22Rv1 (cell line): ENCODE data around the gene SMTN.
A peak's percentile ranks its signal among the peaks of the same experiment; 100 is the strongest.

Source experiments
- H3K27ac ChIP-seq: fragments of 450-650 bp; 2 replicates; pipeline ENCODE4 v1.5.1; 2017
- CTCF ChIP-seq: fragments of 450-650 bp; IDR thresholded peaks from 2 replicates; pipeline ENCODE4 v1.5.1; 2017; ENCODE audit warnings: mild to moderate bottlenecking
- ZFX ChIP-seq: fragments of 450-650 bp; IDR thresholded peaks from 2 replicates; pipeline ENCODE4 v1.6.1; 2017; ENCODE audit warnings: antibody characterized with exemption, borderline replicate concordance

The SMTN gene

DNA sequence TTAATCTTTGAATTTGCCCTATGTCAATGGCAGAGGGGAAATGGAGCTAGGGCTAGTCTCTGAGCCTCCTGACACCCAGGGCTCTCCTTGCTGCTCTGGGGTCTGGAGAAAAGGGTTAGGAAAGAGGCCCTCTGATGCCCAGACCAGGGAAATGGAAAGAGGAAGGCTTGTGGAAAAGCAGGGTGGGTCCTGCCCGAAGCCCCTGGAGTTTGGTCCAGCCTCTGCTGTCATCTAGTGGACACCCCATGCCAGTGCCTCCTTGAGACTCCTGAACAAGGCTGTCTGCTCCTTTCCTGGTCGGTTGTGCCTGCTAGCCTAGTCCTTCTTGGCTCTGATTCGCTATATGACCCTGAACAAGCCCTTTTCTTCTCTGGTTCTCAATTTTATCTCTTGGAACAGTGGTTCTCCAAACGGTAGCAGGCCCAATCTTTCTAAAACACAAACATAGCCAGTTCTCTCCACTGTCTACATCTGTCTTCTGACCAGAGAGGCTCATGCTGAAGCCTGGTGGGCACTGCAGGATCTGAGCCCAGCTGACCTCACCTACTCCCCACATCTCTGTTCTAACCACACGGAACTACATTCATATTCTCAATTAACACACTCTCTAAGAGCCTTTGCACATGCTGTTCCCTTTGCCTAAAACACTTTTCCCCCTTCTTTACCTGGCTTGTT is 68.0 kb downstream of the SMTN start:
- peak overlapping the region; percentile 56 for H3K27ac ChIP-seq
- TF ChIP-seq ZFX (no peak), CTCF (peak; percentile 94)

DNA sequence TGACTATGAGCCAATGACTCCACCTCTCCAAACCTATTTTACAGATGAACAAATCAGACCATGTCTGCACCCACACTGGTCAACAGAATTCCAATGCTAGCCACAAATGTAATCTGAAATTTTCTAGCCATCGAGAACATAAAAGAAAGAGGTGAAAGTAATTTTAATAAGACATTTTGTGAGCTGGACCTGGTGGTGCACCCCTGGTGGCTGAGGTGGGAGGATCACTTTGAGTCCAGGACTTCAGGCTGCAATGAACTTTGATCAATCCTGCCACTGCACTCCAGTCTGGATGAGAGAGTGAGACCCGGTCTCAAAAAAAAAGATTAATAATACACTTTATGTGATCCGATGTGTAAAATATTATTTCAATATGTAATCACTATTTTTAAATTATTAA is 69.5 kb downstream of the SMTN start:
- H3K27ac ChIP-seq, result no peak overlapping the region
- no peak for TF ChIP-seq ZFX
- TF ChIP-seq CTCF, result peak; percentile 71

- TF ChIP-seq ZFX (no peak), CTCF (no peak)
- H3K27ac ChIP-seq, result no peak overlapping the region
Observed at GRCh38 chr22:31151872-31152271, 70.8 kb downstream of the SMTN start.

- no peak overlapping the region for H3K27ac ChIP-seq
- TF ChIP-seq CTCF (no peak), ZFX (no peak)
Observed at GRCh38 chr22:31153357-31153756, 72.2 kb downstream of the SMTN start.
